NCI-H526 (cell line): ENCODE measurements around the gene ALDH3B1.
A peak's percentile ranks its signal among the peaks of the same experiment; 100 is the strongest.
"Not testable (repeated sequence)": the region's sequence is repeated elsewhere in the genome, so short reads cannot be mapped to it uniquely, and the experiment has no call there.

Experiments
- DNase-seq, 2 experiments: peaks; one replicate each; lab custom pipeline; 2025; lab: John Stamatoyannopoulos, UW

ALDH3B1 gene

DNA sequence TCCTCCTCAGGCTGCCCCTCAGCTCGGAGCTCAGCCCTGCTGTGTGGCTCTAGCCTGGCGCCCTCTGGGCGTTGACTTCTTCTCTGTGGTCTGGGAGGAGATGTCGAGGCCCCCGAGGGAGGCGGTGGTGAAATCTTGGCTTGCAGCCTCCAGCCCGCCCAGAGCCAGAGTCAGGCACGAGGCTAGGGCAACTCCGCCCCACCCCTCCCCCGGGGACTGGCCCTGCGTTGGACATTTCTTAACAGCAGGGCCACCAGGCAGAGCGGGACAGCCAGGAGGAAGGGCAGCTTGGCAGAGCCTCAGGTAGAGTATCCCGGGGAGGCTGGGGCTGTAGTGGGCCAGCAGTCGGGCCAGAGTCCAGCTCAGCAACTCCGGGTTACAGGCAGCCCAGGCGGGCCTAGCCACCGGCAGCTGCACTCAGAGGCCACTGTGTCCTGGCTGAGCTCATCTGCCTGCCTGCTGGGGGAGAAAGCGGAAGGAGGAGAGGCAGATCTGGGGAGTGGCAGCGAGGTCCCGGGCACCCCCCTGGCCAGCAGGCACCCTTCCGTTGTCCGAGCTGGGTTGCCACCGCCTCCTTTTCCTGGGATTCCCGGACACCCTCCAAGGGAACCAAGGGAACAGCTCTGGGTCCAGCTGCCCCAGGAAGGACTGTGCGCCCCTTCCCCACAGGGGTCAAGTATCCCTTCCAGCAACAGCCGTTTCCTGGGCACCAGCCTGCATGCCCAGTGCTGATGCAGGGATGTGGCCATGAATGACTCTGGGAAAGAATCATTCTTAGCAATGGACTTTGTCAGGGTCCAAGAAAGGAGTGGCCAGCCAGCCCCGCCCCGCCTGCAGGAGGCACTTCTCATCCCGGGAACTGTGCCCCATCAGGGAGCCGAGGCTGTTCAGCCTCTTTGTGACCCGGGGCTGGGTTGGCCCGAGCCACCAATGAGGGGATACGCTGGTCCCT, at the start of gene ALDH3B1:
Gene ALDH3B1 (plus strand): TSS at position 238 of the 952 bp plus-strand sequence. CDS start 4,971 bp downstream, outside the sequence.
- no peak for DNase-seq

GRCh38 chr11:67963217-67963616, 46.9 kb upstream of the ALDH3B1 start:
- not testable (repeated sequence) for DNase-seq

DNA sequence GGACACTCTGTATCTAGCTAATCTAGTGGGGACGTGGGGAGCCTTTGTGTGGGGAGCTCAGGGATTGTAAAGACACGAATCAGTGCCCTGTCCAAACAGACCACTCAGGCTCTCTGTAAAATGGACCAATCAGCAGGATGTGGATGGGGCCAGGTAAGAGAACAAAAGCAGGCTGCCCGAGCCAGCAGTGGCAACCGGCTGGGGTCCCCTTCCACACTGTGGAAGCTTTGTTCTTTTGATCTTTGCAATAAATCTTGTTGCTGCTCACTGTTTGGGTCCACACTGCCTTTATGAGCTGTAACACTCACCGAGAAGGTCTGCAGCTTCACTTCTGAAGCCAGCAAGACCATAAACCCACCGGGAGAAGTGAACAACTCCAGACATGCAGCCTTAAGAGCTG, 46.2 kb upstream of the ALDH3B1 start:
- DNase-seq, result not testable (repeated sequence)

- not testable (repeated sequence) for DNase-seq
Measured at GRCh38 chr11:67964746-67965145, 45.4 kb upstream of the ALDH3B1 start.

DNA sequence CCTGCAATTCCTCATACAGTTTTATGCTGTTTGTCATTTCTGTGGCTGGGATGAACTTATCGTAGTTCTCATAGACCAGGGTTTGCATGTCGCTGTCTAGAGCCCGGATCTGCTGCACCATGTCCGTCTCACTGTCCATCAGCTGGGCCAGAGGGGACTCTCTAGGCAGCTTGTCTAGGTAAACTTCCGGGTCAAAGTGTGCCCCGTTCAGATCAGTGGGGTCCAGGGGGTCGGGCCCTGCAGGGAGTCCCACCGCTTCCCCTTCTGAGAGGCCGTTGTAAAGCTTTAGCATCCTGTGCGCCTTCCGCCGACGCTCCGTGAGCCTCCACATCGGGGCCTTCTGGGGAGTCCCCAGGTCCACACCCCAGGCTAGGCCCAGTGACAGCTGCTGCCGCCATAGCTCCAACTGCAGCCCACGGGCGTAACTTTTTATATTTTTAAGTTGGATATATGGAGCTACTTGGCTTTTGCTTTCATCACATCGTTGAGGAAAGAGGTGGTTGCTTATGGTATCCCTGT, 44.2 kb upstream of the ALDH3B1 start:
- peak in 1 of 2 experiments; percentile 72 for DNase-seq

DNA sequence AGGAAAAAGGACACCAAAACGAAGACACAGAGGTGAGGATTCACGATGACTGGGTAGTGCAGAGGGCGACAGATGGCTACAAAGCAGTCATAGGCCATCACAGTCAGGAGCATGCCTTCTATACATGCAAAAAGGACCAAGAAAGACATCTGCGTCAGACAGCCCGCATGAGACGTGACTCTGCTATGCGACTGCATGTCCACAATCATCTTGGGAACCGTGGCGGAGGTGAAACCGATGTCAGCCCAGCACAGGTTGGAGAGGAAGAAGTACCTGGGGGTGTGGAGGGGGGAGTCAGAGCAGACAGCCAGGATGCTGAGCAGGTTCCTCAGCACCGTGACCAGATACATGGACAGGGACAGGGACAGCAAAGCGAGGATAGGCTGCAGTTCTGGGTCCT, 35.4 kb upstream of the ALDH3B1 start:
- not testable (repeated sequence) for DNase-seq

GRCh38 chr11:67978766-67979418, 31.2 kb upstream of the ALDH3B1 start:
- peak; percentile 78 to 88 for DNase-seq

GRCh38 chr11:67981226-67981625, 28.9 kb upstream of the ALDH3B1 start:
- DNase-seq, result not testable (repeated sequence)

DNA sequence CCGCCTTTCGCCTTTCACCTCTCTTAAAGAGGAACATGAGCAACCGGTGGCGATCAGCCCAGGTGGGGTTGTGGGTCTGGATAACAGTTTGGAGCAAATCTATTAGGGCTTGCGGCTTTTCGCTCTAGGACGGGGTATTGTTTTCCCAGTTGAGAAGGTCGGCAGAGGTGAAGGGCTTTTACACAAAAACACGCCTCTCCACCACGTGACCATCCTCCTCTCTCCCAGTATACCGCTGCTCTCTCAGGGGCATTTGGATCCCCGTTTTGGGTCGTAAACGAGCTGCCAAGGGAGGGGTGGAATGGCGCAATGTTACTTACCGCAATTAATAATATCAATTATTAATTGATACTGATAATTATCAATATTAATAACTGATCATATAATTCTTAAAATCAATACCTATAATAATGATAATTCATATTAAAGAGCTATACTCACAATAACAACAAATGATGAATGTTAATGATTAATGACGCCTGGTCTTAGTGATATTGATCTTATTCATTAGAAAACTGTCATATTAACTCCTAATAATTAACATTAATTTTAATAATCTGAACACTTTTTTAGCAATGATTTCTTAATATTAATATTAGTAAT, 27.8 kb upstream of the ALDH3B1 start:
- not testable (repeated sequence) for DNase-seq

DNA sequence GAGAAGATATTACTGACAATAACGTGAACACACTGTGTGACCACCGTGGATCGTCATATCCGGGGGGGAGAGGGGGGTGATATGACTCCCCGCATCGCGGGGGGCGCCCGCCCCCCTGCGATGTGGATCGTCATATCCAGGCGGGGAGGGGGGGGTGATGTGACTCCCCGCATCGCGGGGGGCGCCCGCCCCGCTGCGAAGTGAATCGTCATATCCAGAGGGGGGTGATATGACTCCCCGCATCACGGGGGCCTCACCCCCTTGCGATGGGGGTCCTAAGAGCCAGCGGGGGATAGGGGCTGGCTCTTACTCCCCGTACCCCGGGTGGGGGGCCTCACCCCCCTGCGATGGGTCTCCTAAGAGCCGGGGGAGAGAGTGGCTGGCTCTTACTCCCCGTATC, 26.2 kb upstream of the ALDH3B1 start:
- DNase-seq, result no peak

DNA sequence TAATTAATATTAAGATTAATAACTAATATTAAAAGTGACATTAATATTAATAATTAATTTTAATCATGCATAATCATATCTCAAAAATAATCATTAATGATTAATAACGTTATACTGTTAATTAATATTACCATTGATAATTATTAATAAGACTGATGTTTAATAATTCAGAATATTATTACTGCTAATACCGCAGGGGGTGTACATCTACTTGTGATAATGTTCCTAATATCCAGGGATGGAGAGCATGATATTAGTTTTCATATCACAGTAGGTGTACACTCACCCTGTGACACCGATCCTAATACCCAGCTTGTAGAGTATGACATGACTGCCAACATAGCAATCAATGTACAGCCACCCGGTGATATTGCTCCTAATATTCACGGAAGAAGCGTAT, 24.8 kb upstream of the ALDH3B1 start:
- DNase-seq, result not testable (repeated sequence)

DNA sequence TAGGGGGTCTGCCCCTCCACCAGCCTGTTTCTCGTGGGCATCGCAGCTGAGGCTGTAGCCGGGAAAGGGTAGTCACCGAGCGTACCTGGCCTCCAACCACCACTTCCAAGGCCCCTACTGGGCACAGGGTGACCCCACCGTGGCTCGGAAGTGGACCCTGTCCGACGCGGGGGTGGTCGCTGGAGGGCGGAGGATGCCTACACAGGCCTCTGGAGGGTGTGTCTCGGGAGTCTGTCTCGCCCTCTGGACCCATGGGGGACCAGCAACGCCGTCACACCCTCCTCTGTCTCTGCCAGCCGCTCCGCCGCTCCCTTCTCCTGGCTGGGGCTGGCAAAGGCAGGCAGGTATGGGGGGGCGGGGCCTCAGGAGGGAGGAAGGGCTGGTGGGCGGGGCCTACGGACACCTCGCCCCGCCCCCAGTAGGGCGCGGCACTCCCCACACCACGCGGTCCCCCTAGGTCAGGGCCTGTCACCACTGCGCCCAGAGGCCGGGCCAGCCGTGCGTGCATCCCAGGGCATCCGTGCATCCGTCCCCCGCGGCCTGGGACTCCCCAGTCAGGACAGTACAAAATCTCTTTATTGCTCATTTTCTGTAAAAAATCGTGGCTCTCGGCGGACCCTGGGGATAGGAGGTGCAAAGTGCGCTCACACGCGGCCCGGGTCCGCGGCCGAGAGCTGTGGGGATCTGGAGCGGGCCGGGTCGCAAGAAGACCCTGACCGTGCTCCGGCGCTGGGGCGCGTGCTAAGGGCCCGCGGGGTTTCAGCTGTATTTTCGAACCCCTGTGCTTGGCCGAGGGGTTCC, 19.4 kb upstream of the ALDH3B1 start:
- DNase-seq, result not testable (repeated sequence)

DNA sequence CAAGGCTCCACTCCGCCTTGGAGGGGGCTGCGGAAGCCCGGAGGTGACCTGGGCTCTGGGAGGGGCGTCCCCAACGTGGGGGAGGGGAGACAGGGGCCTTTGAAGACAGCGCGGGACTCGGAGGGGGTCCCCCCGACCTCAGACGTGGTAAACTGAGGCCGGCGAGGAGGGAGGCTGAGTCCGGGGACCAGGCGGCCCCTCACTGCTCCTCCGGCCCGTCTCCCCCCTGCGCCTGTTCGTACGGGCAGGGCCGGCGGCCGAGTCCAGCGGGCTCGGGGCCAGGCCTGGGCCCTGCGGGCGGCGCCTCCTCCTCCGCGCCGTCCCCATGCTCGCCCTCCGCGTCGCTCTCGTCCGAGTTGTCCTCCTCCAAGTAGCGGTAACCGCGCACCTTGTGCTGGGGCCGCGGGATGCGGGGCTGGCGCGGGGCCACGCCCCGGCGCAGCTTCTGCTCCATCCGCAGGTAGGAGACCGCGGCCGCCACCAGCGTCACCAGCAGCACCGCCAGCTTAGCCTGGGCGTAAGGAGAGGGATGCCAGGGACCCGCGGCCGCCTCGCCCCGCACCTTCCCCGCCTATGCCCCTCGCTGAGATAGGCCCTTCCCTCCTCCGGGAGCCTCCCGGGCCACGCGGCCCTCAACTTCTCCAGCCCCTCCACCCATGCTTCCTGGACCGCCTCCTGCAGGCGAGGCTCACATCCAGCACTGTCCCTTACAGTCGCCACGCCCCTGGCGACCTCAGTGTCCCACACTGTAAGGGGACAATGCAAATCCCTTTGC, 18.6 kb upstream of the ALDH3B1 start:
- DNase-seq, result not testable (repeated sequence)

GRCh38 chr11:67993821-67994220, 16.3 kb upstream of the ALDH3B1 start:
- DNase-seq, result peak; percentile 37 to 85

DNA sequence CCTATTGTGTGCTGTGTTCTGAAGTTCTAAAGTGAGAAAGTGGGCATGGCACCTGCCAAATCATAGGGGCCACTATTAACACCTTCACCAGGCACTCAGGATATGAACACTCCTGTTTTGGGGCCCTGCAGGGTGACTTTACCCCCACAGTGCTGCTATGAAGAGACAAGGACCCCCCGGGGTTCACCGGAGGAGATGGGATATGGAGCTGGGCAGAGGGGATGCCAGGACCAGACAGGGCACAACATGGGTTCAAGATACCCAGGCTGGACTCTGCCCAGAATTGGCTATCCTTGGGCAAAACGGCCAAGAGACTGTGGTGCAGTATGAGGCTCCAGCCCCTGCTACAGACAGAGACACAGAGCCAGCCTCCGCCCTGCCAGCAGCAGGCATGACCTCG, 15.7 kb upstream of the ALDH3B1 start:
- not testable (repeated sequence) for DNase-seq

DNA sequence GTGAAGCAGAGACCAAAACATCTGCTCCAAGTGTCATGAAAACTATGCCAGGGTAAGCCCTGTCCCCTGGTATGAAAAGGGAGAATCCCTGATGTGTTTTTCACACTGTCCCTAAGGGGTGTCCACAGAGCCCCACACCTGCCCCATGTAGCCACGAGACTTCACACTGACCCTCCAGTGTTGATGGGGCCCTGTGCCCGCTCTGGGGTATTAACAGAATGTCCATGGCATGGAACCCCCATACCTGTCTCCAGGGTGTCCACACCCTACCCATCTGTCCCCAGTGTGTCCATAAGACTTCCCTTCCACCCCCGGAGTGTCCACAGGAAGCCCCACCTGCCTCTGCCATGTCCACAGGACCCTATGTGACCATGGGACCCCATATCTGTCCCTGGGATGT, 15.0 kb upstream of the ALDH3B1 start:
- not testable (repeated sequence) for DNase-seq

DNA sequence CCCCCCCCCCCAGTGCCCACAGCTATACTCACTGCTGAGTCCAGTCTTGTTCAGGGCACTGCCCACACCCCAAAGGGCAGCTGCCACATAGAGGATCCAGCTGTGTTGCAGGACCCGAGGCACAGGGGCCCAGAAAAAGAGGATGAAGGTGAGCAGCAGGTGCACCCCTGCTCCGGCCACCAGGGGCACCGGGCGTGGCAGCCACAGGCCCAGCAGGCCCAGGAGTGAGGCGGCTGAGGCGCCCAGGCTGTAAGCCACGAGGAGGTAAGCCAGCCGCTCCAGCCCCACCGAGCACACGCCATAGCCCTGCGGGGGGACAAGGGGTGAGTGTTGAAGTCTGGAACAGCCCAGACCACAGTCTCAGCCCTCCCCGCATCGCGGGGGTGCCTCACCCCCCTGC, 14.5 kb upstream of the ALDH3B1 start:
- DNase-seq, result not testable (repeated sequence)

- no peak for DNase-seq
Measured at GRCh38 chr11:67996051-67996450, 14.1 kb upstream of the ALDH3B1 start.

- peak; percentile 78 to 94 for DNase-seq
Measured at GRCh38 chr11:67996622-67997474, 13.3 kb upstream of the ALDH3B1 start.

DNA sequence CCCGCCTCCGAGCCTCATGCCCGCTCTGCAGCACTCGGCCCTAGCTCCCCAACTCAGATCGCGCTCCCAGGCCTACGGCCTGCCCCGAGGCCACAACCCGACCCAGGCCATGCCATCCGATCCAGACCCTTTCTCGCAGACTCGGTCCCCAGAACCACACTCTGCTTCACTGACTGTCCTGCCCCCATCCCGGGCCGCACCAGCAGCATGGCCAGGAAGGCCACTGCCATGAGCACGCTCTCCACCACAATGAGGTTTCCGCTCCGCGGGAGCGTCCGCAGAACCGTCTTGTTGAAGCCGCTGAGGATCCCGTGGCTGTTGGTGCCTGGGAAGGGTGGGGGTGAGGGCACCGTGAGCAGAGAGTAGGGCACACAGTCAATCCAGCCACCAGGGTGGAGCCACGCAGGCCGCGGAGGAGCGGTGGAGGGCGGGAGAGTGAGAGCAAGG, 12.6 kb upstream of the ALDH3B1 start:
- no peak for DNase-seq
